Neural cell (in vitro differentiated cells): ENCODE data around the gene RANBP10. TPM values are rescaled to one million over a fixed set of nuclear protein-coding genes. Genes with fewer than 3 reads are reported as not detected.

ENCODE experiments used
- H2AFZ ChIP-seq: fragments of 200-600, 300-800 bp; sonication (generic), shearing (Covaris generic); 2 replicates; pipeline ENCODE4 v1.6.0; 2014; ENCODE audit warnings: low read depth, mild to moderate bottlenecking, antibody characterized with exemption, low read length, moderate library complexity
- H3F3A ChIP-seq: fragments of 200-600 bp; shearing (Covaris generic); 2 replicates; pipeline ENCODE4 v1.6.1; 2016; ENCODE audit warnings: mild to moderate bottlenecking, moderate library complexity, mixed read lengths, antibody characterized with exemption, low read length; ENCODE audit not compliant: insufficient read depth, poor library complexity, severe bottlenecking
- H3K27ac ChIP-seq: fragments of 200-600, 300-800 bp; sonication (generic), shearing (Covaris generic); 2 replicates; pipeline ENCODE4 v1.5.1; 2014; ENCODE audit warnings: mild to moderate bottlenecking, low read length, moderate library complexity
- H3K27me3 ChIP-seq: fragments of 300-800, 200-600 bp; sonication (generic), shearing (Covaris generic); 2 replicates; pipeline ENCODE4 v1.6.0; 2014; ENCODE audit warnings: mild to moderate bottlenecking, low read depth, low read length, moderate library complexity; ENCODE audit not compliant: insufficient read depth
- H3K36me3 ChIP-seq: fragments of 300-800, 200-600 bp; sonication (generic), shearing (Covaris generic); 2 replicates; pipeline ENCODE4 v1.5.1; 2014; ENCODE audit warnings: mild to moderate bottlenecking, antibody characterized with exemption, low read length, moderate library complexity; ENCODE audit not compliant: insufficient read depth
- H3K4me2 ChIP-seq: fragments of 300-800, 200-600 bp; sonication (generic), shearing (Covaris generic); 2 replicates; pipeline ENCODE4 v1.6.0; 2014; ENCODE audit warnings: mild to moderate bottlenecking, low read length
- H3K4me3 ChIP-seq: fragments of 300-800, 200-600 bp; sonication (generic), shearing (Covaris generic); 2 replicates; pipeline ENCODE4 v1.5.1; 2014; ENCODE audit warnings: mild to moderate bottlenecking, low read length, moderate library complexity
- H3K79me2 ChIP-seq: fragments of 200-600 bp; shearing (Covaris generic); replicated peaks from 2 replicates; pipeline ENCODE4 v1.6.0; 2014; ENCODE audit warnings: mild to moderate bottlenecking, low read length, moderate library complexity; ENCODE audit not compliant: insufficient read depth
- H3K9ac ChIP-seq: fragments of 300-800, 200-600 bp; sonication (generic), shearing (Covaris generic); 2 replicates; pipeline ENCODE4 v1.6.1; 2016; ENCODE audit warnings: mild to moderate bottlenecking, low read length, mixed read lengths
- H3K9me2 ChIP-seq: fragments of 200-600 bp; shearing (Covaris generic); 2 replicates; pipeline ENCODE4 v1.6.1; 2016; ENCODE audit warnings: mild to moderate bottlenecking, low read length, mixed read lengths; ENCODE audit not compliant: insufficient read depth
- H3K9me3 ChIP-seq: fragments of 200-600, 300-800 bp; sonication (generic), shearing (Covaris generic); 2 replicates; pipeline ENCODE4 v1.6.1; 2016; ENCODE audit warnings: mild to moderate bottlenecking, mixed run types, low read length, moderate library complexity, mixed read lengths
- H4K20me1 ChIP-seq: fragments of 200-600 bp; shearing (Covaris generic); 2 replicates; pipeline ENCODE4 v1.6.1; 2016; ENCODE audit warnings: mild to moderate bottlenecking, mixed run types; ENCODE audit not compliant: insufficient read depth
- CTCF ChIP-seq: fragments of 450-650 bp; IDR thresholded peaks from 2 replicates; pipeline ENCODE4 v1.5.1; 2014; ENCODE audit warnings: antibody characterized with exemption, mild to moderate bottlenecking, moderate library complexity; ENCODE audit not compliant: poor library complexity, severe bottlenecking
- EP300 ChIP-seq: fragments of 450-650 bp; conservative IDR thresholded peaks from 2 replicates; pipeline ENCODE4 v1.6.1; 2014; ENCODE audit warnings: antibody characterized with exemption, mild to moderate bottlenecking, moderate library complexity; ENCODE audit not compliant: poor library complexity, severe bottlenecking
- EZH2 ChIP-seq: fragments of 200-600, 300-800 bp; shearing (Covaris generic), sonication (generic); IDR thresholded peaks from 2 replicates; pipeline ENCODE4 v1.6.1; 2014; ENCODE audit warnings: antibody characterized with exemption, low read length, borderline replicate concordance, mild to moderate bottlenecking; ENCODE audit not compliant: insufficient read depth, poor library complexity, severe bottlenecking
- MXI1 ChIP-seq: fragments of 450-650 bp; conservative IDR thresholded peaks from 2 replicates; pipeline ENCODE4 v1.6.1; 2014; ENCODE audit warnings: antibody characterized with exemption, mild to moderate bottlenecking; ENCODE audit not compliant: poor library complexity, severe bottlenecking
- RAD21 ChIP-seq: fragments of 450-650 bp; conservative IDR thresholded peaks from 2 replicates; pipeline ENCODE4 v1.6.1; 2014; ENCODE audit warnings: antibody characterized with exemption, mild to moderate bottlenecking, moderate library complexity
- REST ChIP-seq: IDR thresholded peaks from 2 replicates; pipeline ENCODE4 v1.6.1; 2012; ENCODE audit warnings: borderline replicate concordance
- SMC3 ChIP-seq: fragments of 450-650 bp; conservative IDR thresholded peaks from 2 replicates; pipeline ENCODE4 v1.6.1; 2014; ENCODE audit warnings: antibody characterized with exemption, mild to moderate bottlenecking, moderate library complexity; ENCODE audit not compliant: poor library complexity
- TAF1 ChIP-seq: IDR thresholded peaks from 2 replicates; pipeline ENCODE4 v1.6.1; 2012; ENCODE audit warnings: low read depth
- polyA plus RNA-seq: library from polyadenylated mRNA; depleted of rRNA; stranded (reverse); fragments of >200 nt; gene quantifications from 2 replicates; pipeline ENCODE4 v1.2.3, GENCODE V29; 2014

Gene RANBP10
- polyA plus RNA-seq, 1 donor from 2014 or later = 10.9 TPM

DNA sequence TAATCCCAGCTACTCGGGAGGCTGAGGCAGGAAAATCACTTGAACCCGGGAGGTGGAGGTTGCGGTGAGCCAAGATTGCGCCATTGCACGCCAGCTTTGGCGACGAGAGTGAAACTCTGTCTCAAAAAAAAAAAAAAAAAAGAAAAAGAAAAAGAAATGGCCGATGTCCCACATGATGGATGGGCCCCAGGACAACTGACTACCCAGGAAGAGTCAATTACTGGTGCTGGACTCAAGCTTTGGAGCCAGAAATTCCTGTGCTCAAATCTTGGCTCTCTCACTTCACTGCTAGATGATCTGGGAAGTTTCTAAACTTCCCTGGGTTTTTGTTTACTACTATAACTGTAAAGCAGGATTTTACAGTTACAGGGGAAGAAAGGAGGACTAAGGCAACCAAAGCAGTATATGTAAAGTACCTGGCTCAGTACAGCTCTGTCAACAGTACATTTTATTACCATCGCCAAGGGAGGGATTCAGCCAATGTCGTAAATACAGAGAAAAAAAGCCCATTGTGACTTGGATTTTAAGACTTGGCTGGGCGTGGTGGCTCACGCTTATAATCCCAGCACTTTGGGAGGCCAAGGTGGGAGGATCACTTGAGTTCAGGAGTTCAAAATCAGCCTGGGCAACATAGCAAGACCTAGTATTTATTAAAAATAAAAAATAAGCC lies 127.9 kb downstream of the RANBP10 start:
- H3K36me3 ChIP-seq = peaks cover 6% of the 10 kb centered on the region

GRCh38 chr16:67677712-67678111 lies 128.6 kb downstream of the RANBP10 start:
- H3K4me3 ChIP-seq = no peak overlapping the region
- no peaks in the 10 kb centered on the region for H3K36me3 ChIP-seq
- no peaks in the 10 kb centered on the region for H3K9me2 ChIP-seq
- no peaks in the 10 kb centered on the region for H4K20me1 ChIP-seq
- H3K27ac ChIP-seq = no peak overlapping the region
- no peaks in the 10 kb centered on the region for H3K79me2 ChIP-seq
- H3K9me3 ChIP-seq = no peaks in the 10 kb centered on the region
- no peaks in the 10 kb centered on the region for H3F3A ChIP-seq
- no peak overlapping the region for H2AFZ ChIP-seq
- H3K27me3 ChIP-seq = no peaks in the 10 kb centered on the region
- no peak overlapping the region for H3K9ac ChIP-seq
- H3K4me2 ChIP-seq = no peak overlapping the region
- TF ChIP-seq MXI1 (no peak), TAF1 (no peak), EZH2 (no peak), REST (no peak), CTCF (no peak), RAD21 (no peak)

More for the DNA sequence above, 127.9 kb downstream of the RANBP10 start:
- no peak overlapping the region for H2AFZ ChIP-seq
- H3K9me2 ChIP-seq = no peaks in the 10 kb centered on the region
- H3K9me3 ChIP-seq = no peaks in the 10 kb centered on the region
- H3K79me2 ChIP-seq = no peaks in the 10 kb centered on the region
- H3K4me2 ChIP-seq = no peak overlapping the region
- H3K27me3 ChIP-seq = no peaks in the 10 kb centered on the region
- no peak overlapping the region for H3K27ac ChIP-seq
- no peak overlapping the region for H3K9ac ChIP-seq
- TF ChIP-seq MXI1 (no peak), EP300 (no peak), CTCF (no peak), SMC3 (no peak), RAD21 (no peak), REST (no peak), TAF1 (no peak)
- no peak overlapping the region for H3K4me3 ChIP-seq
- H3F3A ChIP-seq = no peaks in the 10 kb centered on the region
- no peaks in the 10 kb centered on the region for H4K20me1 ChIP-seq
